ENCODE measurements around the gene TMTC3.

TMTC3 gene

DNA sequence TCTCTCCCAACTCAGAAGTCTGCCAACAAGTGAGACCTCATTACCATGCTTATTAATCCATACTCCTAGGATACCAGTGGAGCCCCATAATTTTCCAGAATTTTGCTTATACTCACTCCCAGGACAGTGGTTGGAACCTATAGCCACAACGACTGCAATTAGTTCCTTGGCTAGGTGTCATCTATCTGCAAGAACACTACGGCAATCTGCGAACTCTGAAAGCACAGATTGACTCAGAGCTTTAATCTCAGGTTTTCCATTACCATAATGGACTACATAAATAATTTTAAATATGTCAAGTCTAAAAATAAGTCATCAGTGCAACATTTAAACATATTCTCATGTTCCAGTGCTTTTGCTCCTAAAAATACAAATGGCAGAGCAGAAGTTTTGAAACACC, 33.4 kb downstream of the TMTC3 start:
- H2BK5ac ChIP-seq (ENCODE audit: low read depth, low read length, poor library complexity, severe bottlenecking) = no peak overlapping the region
- no peak overlapping the region for H4K8ac ChIP-seq (ENCODE audit: low read length)
- no peak overlapping the region for H3K4me3 ChIP-seq (ENCODE audit: insufficient read depth in 1 of 2, low read depth in 1 of 2, low read length in 2 of 2)
- H3K4me1 ChIP-seq (ENCODE audit: control insufficient read depth, insufficient read depth, low read depth, low read length) = no peaks in the 10 kb centered on the region
- H3K14ac ChIP-seq (ENCODE audit: low read length in 2 of 2) = no peak overlapping the region
- no peak for DNase-seq
- peaks cover 0 to 82% of the 10 kb centered on the region in 2 experiments for H3K36me3 ChIP-seq (ENCODE audit: control insufficient read depth in 1 of 2, insufficient read depth in 2 of 2, low read depth in 1 of 2, low read length in 2 of 2)
- no peak overlapping the region for H3K18ac ChIP-seq (ENCODE audit: low read depth in 1 of 2, low read length in 2 of 2)
- no peak overlapping the region for H4K91ac ChIP-seq (ENCODE audit: low read length)
- peaks cover 6% of the 10 kb centered on the region for H3K79me1 ChIP-seq (replicated peaks; ENCODE audit: low read length, poor library complexity, severe bottlenecking)
- no peak overlapping the region for H3K9ac ChIP-seq (ENCODE audit: low read length)
- no peak overlapping the region for H2AK5ac ChIP-seq (ENCODE audit: low read length, severe bottlenecking)
- H3K4me2 ChIP-seq (ENCODE audit: low read length, poor library complexity, severe bottlenecking) = no peak overlapping the region
- no peaks in the 10 kb centered on the region for H3K9me3 ChIP-seq (ENCODE audit: control insufficient read depth, low read length)
- H3K4ac ChIP-seq (ENCODE audit: low read depth in 1 of 2, low read length in 2 of 2) = no peak overlapping the region
- no peak overlapping the region for H2BK12ac ChIP-seq (ENCODE audit: low read length in 2 of 2)
- no peak overlapping the region for H3K23ac ChIP-seq (ENCODE audit: low read length in 2 of 2)
- no peak overlapping the region for H3K27ac ChIP-seq (ENCODE audit: low read length, poor library complexity, severe bottlenecking)
- no peak overlapping the region for H2BK120ac ChIP-seq (ENCODE audit: low read depth, low read length)
- H3K27me3 ChIP-seq (ENCODE audit: control insufficient read depth in 1 of 2, insufficient read depth in 1 of 2, low read length in 2 of 2) = no peaks in the 10 kb centered on the region
- WGBS = 100% methylated on average over 3 of the region's 3 CpGs
- H2AFZ ChIP-seq (ENCODE audit: low read depth, low read length) = no peak overlapping the region
- H2BK15ac ChIP-seq (ENCODE audit: low read depth, poor library complexity, severe bottlenecking) = no peak overlapping the region

DNA sequence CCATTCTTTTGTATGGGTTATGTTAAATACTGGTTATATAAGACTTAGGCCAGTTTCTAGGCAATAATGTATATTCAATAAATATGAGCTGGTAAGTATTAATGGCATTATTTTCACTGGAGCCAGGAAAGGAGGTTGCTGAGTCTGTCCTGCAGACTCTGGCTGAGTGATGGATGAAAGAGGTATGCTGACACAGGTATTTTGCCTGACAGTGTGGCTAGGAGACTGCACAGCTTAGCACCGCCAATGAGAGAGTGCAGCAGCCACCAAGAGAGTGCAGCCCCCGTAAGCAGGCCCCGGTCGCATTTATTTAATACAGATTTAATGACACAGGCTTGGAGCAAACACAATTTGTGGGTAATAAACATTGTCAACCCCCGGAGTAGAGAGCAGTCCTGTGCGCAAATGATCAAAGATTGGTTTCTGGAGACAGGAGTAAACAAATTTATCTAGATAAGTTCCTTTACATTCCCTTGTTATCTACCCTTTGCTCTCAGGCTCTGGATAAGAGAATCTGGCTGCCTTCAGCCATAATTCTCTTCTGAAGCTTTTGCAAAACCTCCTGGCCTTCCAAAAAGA, 37.4 kb downstream of the TMTC3 start:
- H3K9ac ChIP-seq (ENCODE audit: low read length) = no peak overlapping the region
- H3K4ac ChIP-seq (ENCODE audit: low read depth in 1 of 2, low read length in 2 of 2) = no peak overlapping the region
- no peak overlapping the region for H2AFZ ChIP-seq (ENCODE audit: low read depth, low read length)
- no peak overlapping the region for H2AK5ac ChIP-seq (ENCODE audit: low read length, severe bottlenecking)
- no peak overlapping the region for H3K23ac ChIP-seq (ENCODE audit: low read length in 2 of 2)
- no peak for DNase-seq
- H4K8ac ChIP-seq (ENCODE audit: low read length) = no peak overlapping the region
- no peak overlapping the region for H3K4me2 ChIP-seq (ENCODE audit: low read length, poor library complexity, severe bottlenecking)
- H3K79me1 ChIP-seq (replicated peaks; ENCODE audit: low read length, poor library complexity, severe bottlenecking) = peaks cover 11% of the 10 kb centered on the region
- no peak overlapping the region for H3K4me3 ChIP-seq (ENCODE audit: insufficient read depth in 1 of 2, low read depth in 1 of 2, low read length in 2 of 2)
- H3K9me3 ChIP-seq (ENCODE audit: control insufficient read depth, low read length) = no peaks in the 10 kb centered on the region
- H2BK12ac ChIP-seq (ENCODE audit: low read length in 2 of 2) = no peak overlapping the region
- no peak overlapping the region for H2BK5ac ChIP-seq (ENCODE audit: low read depth, low read length, poor library complexity, severe bottlenecking)
- H3K4me1 ChIP-seq (ENCODE audit: control insufficient read depth, insufficient read depth, low read depth, low read length) = no peaks in the 10 kb centered on the region
- H4K91ac ChIP-seq (ENCODE audit: low read length) = no peak overlapping the region
- H3K36me3 ChIP-seq (ENCODE audit: control insufficient read depth in 1 of 2, insufficient read depth in 2 of 2, low read depth in 1 of 2, low read length in 2 of 2) = peaks cover 4 to 83% of the 10 kb centered on the region in 2 experiments
- H3K18ac ChIP-seq (ENCODE audit: low read depth in 1 of 2, low read length in 2 of 2) = no peak overlapping the region
- H3K27ac ChIP-seq (ENCODE audit: low read length, poor library complexity, severe bottlenecking) = no peak overlapping the region
- no peak overlapping the region for H3K14ac ChIP-seq (ENCODE audit: low read length in 2 of 2)
- H3K27me3 ChIP-seq (ENCODE audit: control insufficient read depth in 1 of 2, insufficient read depth in 1 of 2, low read length in 2 of 2) = no peaks in the 10 kb centered on the region
- H2BK120ac ChIP-seq (ENCODE audit: low read depth, low read length) = no peak overlapping the region
- 79% methylated on average over 6 of the region's 6 CpGs for WGBS
- H2BK15ac ChIP-seq (ENCODE audit: low read depth, poor library complexity, severe bottlenecking) = no peak overlapping the region

DNA sequence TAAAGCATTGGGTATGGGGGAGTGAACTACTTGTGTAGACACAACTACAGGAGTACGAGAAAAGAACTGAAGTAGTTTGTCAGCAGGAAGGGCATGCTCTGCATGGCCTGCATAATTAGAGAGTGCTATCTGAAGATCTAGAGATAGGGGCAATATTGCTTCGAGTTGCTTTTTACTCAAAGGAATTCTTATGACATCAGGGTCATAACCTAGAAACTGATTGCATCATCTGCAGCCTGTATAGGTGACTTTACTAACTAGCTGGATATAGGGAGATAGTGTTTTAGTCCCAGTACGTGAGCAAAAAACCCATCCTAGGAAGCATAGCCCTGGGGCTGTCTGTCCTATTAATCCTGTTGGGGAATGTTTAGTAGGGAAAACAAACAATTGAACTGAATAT, 39.8 kb downstream of the TMTC3 start:
- H3K27ac ChIP-seq (ENCODE audit: low read length, poor library complexity, severe bottlenecking) = no peak overlapping the region
- no peak for DNase-seq
- no peaks in the 10 kb centered on the region for H3K27me3 ChIP-seq (ENCODE audit: control insufficient read depth in 1 of 2, insufficient read depth in 1 of 2, low read length in 2 of 2)
- H2BK12ac ChIP-seq (ENCODE audit: low read length in 2 of 2) = no peak overlapping the region
- no peak overlapping the region for H2AK5ac ChIP-seq (ENCODE audit: low read length, severe bottlenecking)
- no peak overlapping the region for H3K23ac ChIP-seq (ENCODE audit: low read length in 2 of 2)
- WGBS = 45% methylated on average over 3 of the region's 3 CpGs
- no peaks in the 10 kb centered on the region for H3K4me1 ChIP-seq (ENCODE audit: control insufficient read depth, insufficient read depth, low read depth, low read length)
- no peak overlapping the region for H2AFZ ChIP-seq (ENCODE audit: low read depth, low read length)
- H3K4ac ChIP-seq (ENCODE audit: low read depth in 1 of 2, low read length in 2 of 2) = no peak overlapping the region
- H2BK120ac ChIP-seq (ENCODE audit: low read depth, low read length) = no peak overlapping the region
- H3K4me3 ChIP-seq (ENCODE audit: insufficient read depth in 1 of 2, low read depth in 1 of 2, low read length in 2 of 2) = no peak overlapping the region
- H3K79me1 ChIP-seq (replicated peaks; ENCODE audit: low read length, poor library complexity, severe bottlenecking) = peaks cover 7% of the 10 kb centered on the region
- no peak overlapping the region for H3K9ac ChIP-seq (ENCODE audit: low read length)
- H3K36me3 ChIP-seq (ENCODE audit: control insufficient read depth in 1 of 2, insufficient read depth in 2 of 2, low read depth in 1 of 2, low read length in 2 of 2) = peaks cover 4 to 59% of the 10 kb centered on the region in 2 experiments
- no peak overlapping the region for H3K4me2 ChIP-seq (ENCODE audit: low read length, poor library complexity, severe bottlenecking)
- H2BK15ac ChIP-seq (ENCODE audit: low read depth, poor library complexity, severe bottlenecking) = no peak overlapping the region
- H2BK5ac ChIP-seq (ENCODE audit: low read depth, low read length, poor library complexity, severe bottlenecking) = no peak overlapping the region
- H4K8ac ChIP-seq (ENCODE audit: low read length) = no peak overlapping the region
- H4K91ac ChIP-seq (ENCODE audit: low read length) = no peak overlapping the region
- no peak overlapping the region for H3K14ac ChIP-seq (ENCODE audit: low read length in 2 of 2)
- H3K9me3 ChIP-seq (ENCODE audit: control insufficient read depth, low read length) = no peaks in the 10 kb centered on the region
- no peak overlapping the region for H3K18ac ChIP-seq (ENCODE audit: low read depth in 1 of 2, low read length in 2 of 2)

DNA sequence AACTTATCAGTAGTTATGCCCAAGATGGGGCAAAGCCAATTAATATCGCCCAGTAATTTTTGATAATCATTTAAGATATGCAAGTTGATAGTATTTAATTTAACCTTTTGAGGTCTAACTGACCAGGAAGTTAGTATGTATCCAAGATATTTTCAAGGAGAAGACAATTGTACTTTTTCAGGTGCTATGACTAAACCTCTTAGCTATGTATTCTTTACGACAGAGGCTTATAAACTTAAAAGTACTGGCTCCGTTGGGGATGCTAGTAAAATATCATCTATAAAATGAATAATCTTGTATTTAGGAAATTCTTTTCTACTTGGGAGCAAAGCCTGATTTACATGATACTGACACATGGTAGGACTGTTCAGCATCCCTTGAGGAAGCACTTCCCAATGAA, 40.3 kb downstream of the TMTC3 start:
- Histone ChIP-seq H3K9ac (ENCODE audit: low read length) (no peak overlapping the region), H3K4me2 (ENCODE audit: low read length, poor library complexity, severe bottlenecking) (no peak overlapping the region), H3K4me1 (ENCODE audit: control insufficient read depth, insufficient read depth, low read depth, low read length) (no peaks in the 10 kb centered on the region), H4K91ac (ENCODE audit: low read length) (no peak overlapping the region), H3K79me1 (replicated peaks; ENCODE audit: low read length, poor library complexity, severe bottlenecking) (peaks cover 7% of the 10 kb centered on the region), H2BK15ac (ENCODE audit: low read depth, poor library complexity, severe bottlenecking) (no peak overlapping the region), H3K27me3 (ENCODE audit: control insufficient read depth in 1 of 2, insufficient read depth in 1 of 2, low read length in 2 of 2) (no peaks in the 10 kb centered on the region), H3K23ac (ENCODE audit: low read length in 2 of 2) (no peak overlapping the region), H3K9me3 (ENCODE audit: control insufficient read depth, low read length) (no peaks in the 10 kb centered on the region), H3K4me3 (ENCODE audit: insufficient read depth in 1 of 2, low read depth in 1 of 2, low read length in 2 of 2) (no peak overlapping the region), H3K4ac (ENCODE audit: low read depth in 1 of 2, low read length in 2 of 2) (no peak overlapping the region), H2BK120ac (ENCODE audit: low read depth, low read length) (no peak overlapping the region), H3K27ac (ENCODE audit: low read length, poor library complexity, severe bottlenecking) (no peak overlapping the region), H2BK12ac (ENCODE audit: low read length in 2 of 2) (no peak overlapping the region), H2AK5ac (ENCODE audit: low read length, severe bottlenecking) (no peak overlapping the region), H3K18ac (ENCODE audit: low read depth in 1 of 2, low read length in 2 of 2) (no peak overlapping the region), H3K36me3 (ENCODE audit: control insufficient read depth in 1 of 2, insufficient read depth in 2 of 2, low read depth in 1 of 2, low read length in 2 of 2) (peaks cover 4 to 57% of the 10 kb centered on the region in 2 experiments), H3K14ac (ENCODE audit: low read length in 2 of 2) (no peak overlapping the region), H4K8ac (ENCODE audit: low read length) (no peak overlapping the region), H2BK5ac (ENCODE audit: low read depth, low read length, poor library complexity, severe bottlenecking) (no peak overlapping the region), H2AFZ (ENCODE audit: low read depth, low read length) (no peak overlapping the region)
- no peak for DNase-seq
- no CpG with 5 or more reads among the region's 3 CpGs for WGBS
